Activated T-cell treated with anti-CD3 and anti-CD28 coated beads for 4 hours (primary cell): Measurements from ENCODE around the gene CAMK4.
"Not testable (repeated sequence)": the region's sequence is repeated elsewhere in the genome, so short reads cannot be mapped to it uniquely, and the experiment has no call there.

Experiments
- DNase-seq: peaks from one replicate; pipeline ENCODE4 v3.0.0-alpha.2; 2020

CAMK4 gene

GRCh38 chr5:111261610-111262009 lies 37.4 kb downstream of the CAMK4 start:
- no peak for DNase-seq

- DNase-seq: no peak
Observed at GRCh38 chr5:111262153-111262552, 38.0 kb downstream of the CAMK4 start.

GRCh38 chr5:111262815-111263214 lies 38.6 kb downstream of the CAMK4 start:
- DNase-seq: no peak

GRCh38 chr5:111266491-111266890 lies 42.3 kb downstream of the CAMK4 start:
- DNase-seq: no peak

- no peak for DNase-seq
Observed at GRCh38 chr5:111268300-111268699, 44.1 kb downstream of the CAMK4 start.

- DNase-seq: no peak
Observed at GRCh38 chr5:111271885-111272284, 47.7 kb downstream of the CAMK4 start.

GRCh38 chr5:111277061-111277460 lies 52.9 kb downstream of the CAMK4 start:
- no peak for DNase-seq

GRCh38 chr5:111278858-111279504 lies 54.8 kb downstream of the CAMK4 start:
- peak; percentile 90 for DNase-seq

GRCh38 chr5:111280282-111280951 lies 56.2 kb downstream of the CAMK4 start:
- DNase-seq: no peak

- DNase-seq: no peak
Observed at GRCh38 chr5:111282798-111283197, 58.6 kb downstream of the CAMK4 start.

GRCh38 chr5:111284825-111285224 lies 60.6 kb downstream of the CAMK4 start:
- no peak for DNase-seq

GRCh38 chr5:111294551-111294950 lies 70.4 kb downstream of the CAMK4 start:
- no peak for DNase-seq

GRCh38 chr5:111295649-111296048 lies 71.5 kb downstream of the CAMK4 start:
- DNase-seq: no peak

GRCh38 chr5:111296570-111296969 lies 72.4 kb downstream of the CAMK4 start:
- no peak for DNase-seq

- no peak for DNase-seq
Observed at GRCh38 chr5:111299067-111299481, 74.9 kb downstream of the CAMK4 start.

GRCh38 chr5:111299831-111300432 lies 75.7 kb downstream of the CAMK4 start:
- no peak for DNase-seq

- DNase-seq: no peak
Observed at GRCh38 chr5:111301264-111301663, 77.1 kb downstream of the CAMK4 start.

GRCh38 chr5:111302043-111302442 lies 77.9 kb downstream of the CAMK4 start:
- not testable (repeated sequence) for DNase-seq

- no peak for DNase-seq
Observed at GRCh38 chr5:111308951-111309350, 84.8 kb downstream of the CAMK4 start.

GRCh38 chr5:111309384-111309783 lies 85.2 kb downstream of the CAMK4 start:
- no peak for DNase-seq

- DNase-seq: no peak
Observed at GRCh38 chr5:111310711-111311620, 86.8 kb downstream of the CAMK4 start.

- no peak for DNase-seq
Observed at GRCh38 chr5:111311666-111312065, 87.5 kb downstream of the CAMK4 start.

GRCh38 chr5:111313017-111313724 lies 89.0 kb downstream of the CAMK4 start:
- DNase-seq: no peak
